Omental fat pad (tissue), 4 donors: ENCODE data around the gene GPS1. TPM values are rescaled to one million over a fixed set of nuclear protein-coding genes. Genes with fewer than 3 reads are reported as not detected.

ENCODE experiments used
- ATAC-seq: fragments of 150-250 bp; one replicate; pipeline ENCODE4 v1.9.1; 2016; ENCODE audit warnings: mild to moderate bottlenecking, moderate library complexity; ENCODE audit not compliant: low FRiP score
- DNase-seq: peaks from one replicate; pipeline ENCODE4 v3.0.0-alpha.2; 2019; ENCODE audit warnings: low spot score
- CTCF ChIP-seq, 3 donors: fragments of 450-650 bp; IDR thresholded peaks; one replicate each; pipeline ENCODE4 v1.5.1; 2016 to 2017; ENCODE audit warnings: antibody characterized with exemption in 3 of 3, mild to moderate bottlenecking in 3 of 3, moderate library complexity in 2 of 3
- total RNA-seq, 4 donors: library from RNA; depleted of rRNA; stranded (reverse); fragments of >200 nt; gene quantifications; one replicate each; pipeline ENCODE4 v1.1.0, GENCODE V29; 2016

GPS1 gene
- total RNA-seq, 4 donors from 2014 or later: 67.3 to 86.8 (median 81.4) TPM

- DNase-seq: no peak
- no peak for ATAC-seq
- no peak for TF ChIP-seq CTCF (IDR thresholded peaks at IDR 0.05)
Measured at GRCh38 chr17:82080789-82081464, 29.2 kb downstream of the GPS1 start.

- TF ChIP-seq CTCF (IDR thresholded peaks at IDR 0.05): no peak
- no peak for ATAC-seq
- DNase-seq: no peak
Measured at GRCh38 chr17:82081546-82081945, 29.8 kb downstream of the GPS1 start.

- no peak for DNase-seq
- no peak for ATAC-seq
- TF ChIP-seq CTCF (IDR thresholded peaks at IDR 0.05): no peak
Measured at GRCh38 chr17:82081966-82082365, 30.3 kb downstream of the GPS1 start.

- no peak for DNase-seq
- no peak for TF ChIP-seq CTCF (IDR thresholded peaks at IDR 0.05)
Measured at GRCh38 chr17:82082456-82082855, 30.8 kb downstream of the GPS1 start.

GRCh38 chr17:82083009-82083408 is 31.3 kb downstream of the GPS1 start:
- no peak for TF ChIP-seq CTCF (IDR thresholded peaks at IDR 0.05)
- DNase-seq (no peak), ATAC-seq (no peak)

More at GRCh38 chr17:82082456-82082855, 30.8 kb downstream of the GPS1 start:
- ATAC-seq: no peak

GRCh38 chr17:82083533-82084359 is 32.0 kb downstream of the GPS1 start:
- no peak for ATAC-seq
- TF ChIP-seq CTCF (IDR thresholded peaks at IDR 0.05): no peak
- no peak for DNase-seq
